CD4-positive, alpha-beta T cell treated with Interferon alpha-2 for 1 hour (primary cell): ENCODE measurements around the gene MICAL2.

Experiments
- DNase-seq, 2 donors: peaks; one replicate each; pipeline ENCODE4 v3.0.0-alpha.2; 2020 to 2022

Gene MICAL2

DNA sequence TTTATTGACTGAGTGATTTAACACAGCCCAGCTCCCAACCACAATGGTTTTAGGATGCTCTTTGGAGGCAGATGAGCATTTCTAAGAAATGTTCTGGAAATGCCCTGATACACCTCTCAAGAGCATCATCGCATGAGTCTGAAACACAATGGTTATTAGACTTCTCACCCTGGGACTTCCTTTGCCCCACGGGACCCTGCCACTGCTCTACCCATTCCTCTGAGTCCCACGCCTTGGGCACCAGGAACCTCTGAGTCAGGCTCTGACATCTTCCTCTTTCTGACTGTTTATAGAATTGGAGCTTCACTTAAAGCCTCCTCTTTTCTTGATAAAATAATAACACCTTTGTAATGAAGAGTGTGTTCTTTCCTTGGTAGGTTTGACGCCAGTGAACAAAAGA, 181.4 kb downstream of the MICAL2 start:
- DNase-seq: no peak

- no peak for DNase-seq
These were observed 182.4 kb downstream of the MICAL2 start for GRCh38 chr11:12292766-12293165.

- no peak for DNase-seq
These were observed 183.1 kb downstream of the MICAL2 start for GRCh38 chr11:12293486-12293885.

DNA sequence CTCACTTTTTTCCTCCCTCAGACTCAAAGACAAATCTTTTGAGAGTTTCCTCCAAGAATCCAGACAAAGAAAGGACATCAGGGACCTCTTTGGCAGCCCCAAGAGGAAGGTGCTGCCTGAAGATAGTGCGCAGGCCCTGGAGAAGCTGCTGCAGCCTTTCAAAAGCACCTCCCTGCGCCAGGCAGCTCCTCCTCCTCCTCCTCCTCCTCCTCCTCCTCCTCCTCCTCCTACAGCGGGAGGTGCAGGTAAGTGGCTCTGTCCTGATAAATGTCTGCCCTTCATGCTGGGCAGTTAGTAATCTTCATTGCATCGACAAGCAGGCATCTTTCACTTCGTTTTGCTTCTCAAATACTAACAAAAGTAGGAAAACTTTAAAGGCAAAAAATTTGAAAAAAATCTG, 184.2 kb downstream of the MICAL2 start:
- no peak for DNase-seq

GRCh38 chr11:12295943-12296342, 185.6 kb downstream of the MICAL2 start:
- DNase-seq: no peak

DNA sequence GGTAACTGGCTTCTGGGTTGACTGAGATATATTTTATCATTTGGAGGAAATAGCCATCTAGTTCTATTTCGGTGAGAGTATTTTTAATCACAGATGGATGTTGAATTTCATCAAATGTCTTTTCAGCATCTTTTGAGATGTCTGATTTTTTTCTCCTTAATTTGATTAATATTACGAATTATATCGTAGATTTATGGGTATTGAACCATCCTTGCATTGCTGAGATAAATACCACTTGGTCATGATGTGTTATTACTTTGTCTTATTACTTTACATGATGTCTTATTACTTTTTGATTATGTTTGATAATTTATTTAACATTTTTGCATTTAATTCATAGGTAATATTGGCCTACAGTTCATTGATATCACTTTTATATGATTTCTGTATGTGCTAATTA, 188.2 kb downstream of the MICAL2 start:
- no peak for DNase-seq

- DNase-seq: no peak
These were observed 191.0 kb downstream of the MICAL2 start for GRCh38 chr11:12301379-12301778.

- DNase-seq: no peak
These were observed 193.2 kb downstream of the MICAL2 start for GRCh38 chr11:12303421-12304149.

DNA sequence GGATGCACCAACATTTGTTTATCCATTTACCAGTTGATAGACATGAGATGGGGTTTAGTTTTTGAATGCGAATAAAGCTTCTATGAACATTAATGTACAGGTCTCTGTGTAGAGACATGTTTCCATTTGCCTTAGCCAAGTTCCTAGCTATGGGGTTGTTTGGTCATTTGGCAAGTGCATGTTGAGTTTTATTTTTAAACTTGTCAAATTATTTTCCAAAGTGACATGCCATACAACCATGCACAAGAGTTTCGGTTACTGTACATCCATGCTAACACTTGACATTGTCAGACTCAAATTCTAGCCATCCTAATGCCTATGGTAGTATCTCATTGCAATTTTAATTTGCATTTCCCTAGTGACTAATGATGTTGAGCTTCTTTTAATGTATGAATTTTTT, 196.4 kb downstream of the MICAL2 start:
- DNase-seq: no peak

GRCh38 chr11:12312132-12312531, 201.7 kb downstream of the MICAL2 start:
- no peak for DNase-seq
